ENCODE measurements around the gene NTNG2.

Gene NTNG2

DNA sequence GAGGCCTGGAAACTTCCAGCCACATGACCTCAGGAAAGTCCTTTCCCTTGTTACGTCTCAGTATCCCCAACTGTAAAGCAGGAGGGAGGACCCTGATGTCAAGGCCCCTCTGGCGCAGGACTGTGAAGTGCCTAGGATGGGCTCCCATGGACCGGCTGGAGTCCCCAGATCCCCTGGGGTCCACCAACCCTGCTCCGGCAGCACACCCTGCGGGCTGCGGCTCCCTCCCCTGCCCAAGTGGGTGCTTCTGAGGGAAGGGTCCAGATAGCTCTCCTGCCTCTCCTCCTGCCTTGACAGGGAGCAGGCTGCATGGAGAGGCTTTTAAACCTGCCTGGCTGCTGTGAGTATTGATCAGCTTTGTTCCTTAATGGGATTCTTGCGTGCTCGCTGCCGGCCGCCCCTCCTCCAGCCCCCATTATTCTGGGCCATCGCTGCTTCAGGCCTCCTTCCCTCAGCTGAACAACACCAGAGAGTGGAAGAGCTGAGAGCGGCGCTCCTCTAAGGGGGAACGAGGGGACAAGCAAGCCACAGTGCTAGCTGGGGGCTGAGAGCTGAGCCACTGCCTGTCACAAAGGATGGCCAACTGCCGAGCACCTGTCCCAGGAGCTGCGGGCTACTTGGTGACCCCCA, 25.6 kb upstream of the NTNG2 start:
- DNase-seq (ENCODE audit: extremely low read depth, low read depth): no peak
- TF ChIP-seq, protein P1, sequence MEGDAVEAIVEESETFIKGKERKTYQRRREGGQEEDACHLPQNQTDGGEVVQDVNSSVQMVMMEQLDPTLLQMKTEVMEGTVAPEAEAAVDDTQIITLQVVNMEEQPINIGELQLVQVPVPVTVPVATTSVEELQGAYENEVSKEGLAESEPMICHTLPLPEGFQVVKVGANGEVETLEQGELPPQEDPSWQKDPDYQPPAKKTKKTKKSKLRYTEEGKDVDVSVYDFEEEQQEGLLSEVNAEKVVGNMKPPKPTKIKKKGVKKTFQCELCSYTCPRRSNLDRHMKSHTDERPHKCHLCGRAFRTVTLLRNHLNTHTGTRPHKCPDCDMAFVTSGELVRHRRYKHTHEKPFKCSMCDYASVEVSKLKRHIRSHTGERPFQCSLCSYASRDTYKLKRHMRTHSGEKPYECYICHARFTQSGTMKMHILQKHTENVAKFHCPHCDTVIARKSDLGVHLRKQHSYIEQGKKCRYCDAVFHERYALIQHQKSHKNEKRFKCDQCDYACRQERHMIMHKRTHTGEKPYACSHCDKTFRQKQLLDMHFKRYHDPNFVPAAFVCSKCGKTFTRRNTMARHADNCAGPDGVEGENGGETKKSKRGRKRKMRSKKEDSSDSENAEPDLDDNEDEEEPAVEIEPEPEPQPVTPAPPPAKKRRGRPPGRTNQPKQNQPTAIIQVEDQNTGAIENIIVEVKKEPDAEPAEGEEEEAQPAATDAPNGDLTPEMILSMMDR (IDR thresholded peaks at IDR 0.05; ENCODE audit: low read depth, low read length, missing control alignments): no peak
- H3K4me3 ChIP-seq (replicated peaks; ENCODE audit: low read depth, low read length): no peak overlapping the region

DNA sequence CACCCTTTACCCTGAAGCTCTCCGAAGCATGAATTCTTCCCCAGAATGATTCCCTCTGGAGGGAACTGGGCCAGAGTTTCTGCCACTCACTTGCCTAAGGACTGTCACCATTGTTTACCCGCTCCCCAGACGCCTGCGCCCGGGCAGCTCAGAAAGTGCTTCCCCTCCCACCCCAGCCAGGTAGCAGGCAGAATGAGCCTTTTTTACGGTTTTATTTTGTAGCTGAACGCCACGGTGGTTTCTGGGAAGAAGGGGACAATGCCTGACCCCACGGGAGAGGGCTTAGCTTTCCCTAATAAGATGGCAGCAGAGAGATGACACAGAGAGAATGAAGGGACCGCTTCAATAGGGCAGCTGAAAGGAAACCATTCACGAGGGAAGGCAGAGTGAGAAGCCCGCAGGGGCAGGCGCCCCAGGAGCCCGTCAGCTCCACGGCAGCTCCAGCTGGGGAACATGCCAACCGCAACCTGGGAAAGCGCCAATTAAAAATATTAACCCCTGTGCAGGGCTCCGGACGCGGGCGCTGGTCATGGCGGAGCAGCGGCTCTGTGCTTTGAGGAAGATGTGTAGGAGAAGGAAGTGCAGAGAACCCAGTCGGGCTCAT, 20.4 kb upstream of the NTNG2 start:
- TF ChIP-seq, protein P1 (IDR thresholded peaks at IDR 0.05; ENCODE audit: low read depth, low read length, missing control alignments): no peak
- DNase-seq (ENCODE audit: extremely low read depth, low read depth): no peak
- H3K4me3 ChIP-seq (replicated peaks; ENCODE audit: low read depth, low read length): no peak overlapping the region

- TF ChIP-seq, protein P1 (IDR thresholded peaks at IDR 0.05; ENCODE audit: low read depth, low read length, missing control alignments): no peak
- DNase-seq (ENCODE audit: extremely low read depth, low read depth): no peak
- H3K4me3 ChIP-seq (replicated peaks; ENCODE audit: low read depth, low read length): no peak overlapping the region
Observed at GRCh38 chr9:132141948-132142594, 19.8 kb upstream of the NTNG2 start.

DNA sequence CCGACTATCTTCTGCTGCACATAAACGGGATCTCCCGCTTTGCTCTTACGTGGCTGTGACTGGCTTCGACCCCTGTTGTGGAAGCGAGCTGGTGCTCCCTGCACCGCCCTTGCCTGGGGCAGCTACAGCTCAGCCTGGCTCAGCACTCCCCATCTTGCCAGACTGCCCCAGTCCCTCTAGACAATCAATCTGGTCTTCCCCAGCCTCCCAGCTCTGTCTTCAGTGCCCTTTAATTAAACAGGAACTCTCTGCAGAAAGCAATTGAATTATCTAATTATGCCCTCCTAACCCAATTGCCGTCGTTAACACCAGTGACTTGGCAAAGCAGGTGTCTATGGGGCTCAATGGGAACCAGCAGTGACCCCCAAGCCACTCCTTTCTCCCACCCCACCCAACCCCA, 18.9 kb upstream of the NTNG2 start:
- no peak overlapping the region for H3K4me3 ChIP-seq (replicated peaks; ENCODE audit: low read depth, low read length)
- DNase-seq (ENCODE audit: extremely low read depth, low read depth): no peak
- TF ChIP-seq, protein P1 (IDR thresholded peaks at IDR 0.05; ENCODE audit: low read depth, low read length, missing control alignments): no peak

- TF ChIP-seq, protein P1 (IDR thresholded peaks at IDR 0.05; ENCODE audit: low read depth, low read length, missing control alignments): no peak
- H3K4me3 ChIP-seq (replicated peaks; ENCODE audit: low read depth, low read length): no peak overlapping the region
- no peak for DNase-seq (ENCODE audit: extremely low read depth, low read depth)
Observed at GRCh38 chr9:132143359-132143758, 18.5 kb upstream of the NTNG2 start.

DNA sequence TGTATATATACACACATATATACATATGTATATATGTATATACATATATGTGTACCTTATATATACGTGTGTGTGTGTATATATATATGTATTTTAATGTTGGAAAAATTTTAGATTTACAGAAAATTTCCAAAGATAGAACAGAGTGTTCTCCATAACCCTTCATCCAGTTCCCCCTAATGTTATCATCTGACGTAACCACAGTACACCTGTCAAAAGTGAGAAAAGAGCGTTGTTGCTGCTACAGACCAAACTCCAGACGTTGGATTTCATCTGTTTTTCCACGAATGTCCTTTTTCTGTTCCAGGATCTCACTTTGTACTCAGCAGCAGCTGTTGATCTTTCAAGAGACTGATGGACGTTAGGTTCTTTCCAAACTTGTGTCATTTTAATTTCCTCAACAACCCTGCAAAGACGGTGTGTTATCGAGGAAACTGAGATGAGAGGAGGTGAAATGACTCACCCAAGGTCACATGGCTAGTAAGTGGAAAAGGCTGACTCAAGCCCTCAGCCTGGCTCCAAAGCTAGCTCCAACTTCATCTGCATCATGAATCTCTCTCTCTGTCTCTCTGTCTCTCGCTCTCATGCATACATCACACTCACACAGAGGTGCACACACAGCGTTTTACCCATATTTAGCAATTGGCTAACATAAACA, 17.0 kb upstream of the NTNG2 start:
- no peak overlapping the region for H3K4me3 ChIP-seq (replicated peaks; ENCODE audit: low read depth, low read length)
- no peak for DNase-seq (ENCODE audit: extremely low read depth, low read depth)
- TF ChIP-seq, protein P1 (IDR thresholded peaks at IDR 0.05; ENCODE audit: low read depth, low read length, missing control alignments): no peak
